ENCODE measurements around the gene PAM16.

The PAM16 gene

DNA sequence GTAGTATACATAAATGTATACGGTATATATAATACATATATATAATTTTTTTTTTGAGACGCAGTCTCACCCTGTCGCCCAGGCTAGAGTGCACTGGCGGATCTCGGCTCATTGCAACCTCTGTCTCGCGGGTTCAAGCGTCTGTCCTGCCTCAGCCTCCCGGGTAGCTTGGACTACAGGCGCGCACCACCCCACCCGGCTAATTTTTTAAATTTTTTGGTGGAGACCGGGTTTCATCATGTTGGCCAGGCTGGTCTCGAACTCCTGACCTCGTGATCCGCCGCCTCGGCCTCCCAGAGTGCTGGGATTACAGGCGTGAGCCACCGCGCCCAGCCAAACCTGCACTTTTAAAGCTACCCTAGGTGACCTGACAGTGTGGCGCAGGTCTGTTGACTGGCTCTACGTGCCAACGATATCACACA is 745 bp downstream of the PAM16 start:
- Histone ChIP-seq H3K27me3 (replicated peaks in 2 of 5; ENCODE audit: control insufficient read depth in 4 of 5, insufficient read depth in 5 of 5, low read length in 4 of 5) (no peaks in the 10 kb centered on the region), H3K4me1 (ENCODE audit: control extremely low read depth in 1 of 4, control insufficient read depth in 4 of 4, insufficient read depth in 4 of 4, low read length in 3 of 4) (peaks cover 0 to 15% (median 11%) of the 10 kb centered on the region in 4 experiments), H3K4me3 (ENCODE audit: control insufficient read depth in 1 of 7, extremely low read depth in 1 of 7, insufficient read depth in 4 of 7, low read depth in 2 of 7, low read length in 6 of 7) (peak overlapping the region; percentile 48 to 99 (median 82)), H3K27ac (ENCODE audit: insufficient read depth in 1 of 2, low read depth in 1 of 2, low read length in 2 of 2, poor library complexity in 1 of 2, severe bottlenecking in 2 of 2) (peak overlapping the region; percentile 43 to 83), H3K36me3 (ENCODE audit: control insufficient read depth in 4 of 4, insufficient read depth in 4 of 4, low read length in 3 of 4) (peaks cover 2 to 28% (median 19%) of the 10 kb centered on the region in 4 experiments), H3K9me3 (ENCODE audit: control extremely low read depth in 1 of 5, control insufficient read depth in 4 of 5, insufficient read depth in 2 of 5, low read depth in 1 of 5, low read length in 4 of 5) (no peaks in the 10 kb centered on the region)
- WGBS (ENCODE audit: insufficient coverage) = 31% methylated on average over 21 of the region's 24 CpGs
- ChIA-PET CTCF (interaction anchor here (0.9 to 2.2 kb wide), 10 partner anchors 9 to 59 kb away, joined by 3 to 5 read pairs (median 4); no protein-coding TSS in a partner anchor), POLR2A (interaction anchor here (0.6 to 1.5 kb wide), 4 partner anchors 12 to 190 kb away, joined by 3 to 5 read pairs (median 4); no protein-coding TSS in a partner anchor)
- no peak for DNase-seq

- H3K36me3 ChIP-seq (ENCODE audit: control insufficient read depth in 4 of 4, insufficient read depth in 4 of 4, low read length in 3 of 4) = peaks cover 2 to 28% (median 16%) of the 10 kb centered on the region in 4 experiments
- DNase-seq = no peak
- H3K27ac ChIP-seq (ENCODE audit: insufficient read depth in 1 of 2, low read depth in 1 of 2, low read length in 2 of 2, poor library complexity in 1 of 2, severe bottlenecking in 2 of 2) = no peak overlapping the region
- H3K9me3 ChIP-seq (ENCODE audit: control extremely low read depth in 1 of 5, control insufficient read depth in 4 of 5, insufficient read depth in 2 of 5, low read depth in 1 of 5, low read length in 4 of 5) = no peaks in the 10 kb centered on the region
- H3K27me3 ChIP-seq (replicated peaks in 2 of 5; ENCODE audit: control insufficient read depth in 4 of 5, insufficient read depth in 5 of 5, low read length in 4 of 5) = no peaks in the 10 kb centered on the region
- peaks cover 0 to 15% (median 11%) of the 10 kb centered on the region in 4 experiments for H3K4me1 ChIP-seq (ENCODE audit: control extremely low read depth in 1 of 4, control insufficient read depth in 4 of 4, insufficient read depth in 4 of 4, low read length in 3 of 4)
- 100% methylated on average over 1 of the region's 5 CpGs for WGBS (ENCODE audit: insufficient coverage)
- POLR2A ChIA-PET = interaction anchor here (0.7 kb wide), 1 partner anchor 33 kb away, joined by 4 read pairs; no protein-coding TSS in a partner anchor
- CTCF ChIA-PET = interaction anchor here (0.9 to 2.2 kb wide), 6 partner anchors 8 to 58 kb away, joined by 3 to 5 read pairs (median 4); no protein-coding TSS in a partner anchor
- no peak overlapping the region for H3K4me3 ChIP-seq (ENCODE audit: control insufficient read depth in 1 of 7, extremely low read depth in 1 of 7, insufficient read depth in 4 of 7, low read depth in 2 of 7, low read length in 6 of 7)
Measured at GRCh38 chr16:4349332-4349731, 1.8 kb downstream of the PAM16 start.

- Histone ChIP-seq H3K27ac (ENCODE audit: insufficient read depth in 1 of 2, low read depth in 1 of 2, low read length in 2 of 2, poor library complexity in 1 of 2, severe bottlenecking in 2 of 2) (no peak overlapping the region), H3K36me3 (ENCODE audit: control insufficient read depth in 4 of 4, insufficient read depth in 4 of 4, low read length in 3 of 4) (peaks cover 2 to 30% (median 15%) of the 10 kb centered on the region in 4 experiments), H3K4me1 (ENCODE audit: control extremely low read depth in 1 of 4, control insufficient read depth in 4 of 4, insufficient read depth in 4 of 4, low read length in 3 of 4) (peaks cover 0 to 15% (median 11%) of the 10 kb centered on the region in 4 experiments), H3K9me3 (ENCODE audit: control extremely low read depth in 1 of 5, control insufficient read depth in 4 of 5, insufficient read depth in 2 of 5, low read depth in 1 of 5, low read length in 4 of 5) (no peaks in the 10 kb centered on the region), H3K27me3 (replicated peaks in 2 of 5; ENCODE audit: control insufficient read depth in 4 of 5, insufficient read depth in 5 of 5, low read length in 4 of 5) (no peaks in the 10 kb centered on the region), H3K4me3 (ENCODE audit: control insufficient read depth in 1 of 7, extremely low read depth in 1 of 7, insufficient read depth in 4 of 7, low read depth in 2 of 7, low read length in 6 of 7) (no peak overlapping the region)
- peak in 1 of 3 donors; percentile 26 for DNase-seq
- POLR2A ChIA-PET = no interaction called here
- WGBS (ENCODE audit: insufficient coverage) = 97% methylated on average over 11 of the region's 17 CpGs
- CTCF ChIA-PET = interaction anchor here (0.6 to 1.5 kb wide), 4 partner anchors 9 to 389 kb away, joined by 3 to 5 read pairs (median 4); no protein-coding TSS in a partner anchor
Measured at GRCh38 chr16:4347765-4348509, 3.2 kb downstream of the PAM16 start.

DNA sequence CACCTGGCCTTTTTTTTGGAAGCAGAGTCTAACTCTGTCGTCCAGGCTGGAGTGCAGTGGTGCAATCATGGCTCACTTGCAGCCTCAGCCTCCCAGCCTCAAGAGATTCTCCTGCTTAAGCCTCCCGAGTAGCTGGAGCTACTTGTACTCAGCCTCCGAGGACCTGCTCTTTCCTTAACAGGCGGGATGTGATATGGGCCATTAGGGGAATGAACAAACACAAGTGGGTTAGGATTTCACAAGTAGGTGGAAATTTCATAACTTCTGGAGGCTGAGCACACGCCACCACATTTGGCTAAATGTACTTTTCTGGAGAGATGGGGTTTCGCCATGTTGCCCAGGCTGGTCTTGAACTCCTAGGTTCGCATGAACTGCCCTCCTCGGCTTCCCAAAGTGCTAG is 4.1 kb downstream of the PAM16 start:
- POLR2A ChIA-PET = no interaction called here
- no peak overlapping the region for H3K27ac ChIP-seq (ENCODE audit: insufficient read depth in 1 of 2, low read depth in 1 of 2, low read length in 2 of 2, poor library complexity in 1 of 2, severe bottlenecking in 2 of 2)
- CTCF ChIA-PET = interaction anchor here (1.0 to 1.5 kb wide), 3 partner anchors 8 to 15 kb away, joined by 3 to 5 read pairs (median 4); no protein-coding TSS in a partner anchor
- H3K4me1 ChIP-seq (ENCODE audit: control extremely low read depth in 1 of 4, control insufficient read depth in 4 of 4, insufficient read depth in 4 of 4, low read length in 3 of 4) = peaks cover 0 to 15% (median 11%) of the 10 kb centered on the region in 4 experiments
- H3K27me3 ChIP-seq (replicated peaks in 2 of 5; ENCODE audit: control insufficient read depth in 4 of 5, insufficient read depth in 5 of 5, low read length in 4 of 5) = no peaks in the 10 kb centered on the region
- no peaks in the 10 kb centered on the region for H3K9me3 ChIP-seq (ENCODE audit: control extremely low read depth in 1 of 5, control insufficient read depth in 4 of 5, insufficient read depth in 2 of 5, low read depth in 1 of 5, low read length in 4 of 5)
- peaks cover 2 to 32% (median 15%) of the 10 kb centered on the region in 4 experiments for H3K36me3 ChIP-seq (ENCODE audit: control insufficient read depth in 4 of 4, insufficient read depth in 4 of 4, low read length in 3 of 4)
- no peak for DNase-seq
- no peak overlapping the region for H3K4me3 ChIP-seq (ENCODE audit: control insufficient read depth in 1 of 7, extremely low read depth in 1 of 7, insufficient read depth in 4 of 7, low read depth in 2 of 7, low read length in 6 of 7)
- 97% methylated on average over 8 of the region's 8 CpGs for WGBS (ENCODE audit: insufficient coverage)

DNA sequence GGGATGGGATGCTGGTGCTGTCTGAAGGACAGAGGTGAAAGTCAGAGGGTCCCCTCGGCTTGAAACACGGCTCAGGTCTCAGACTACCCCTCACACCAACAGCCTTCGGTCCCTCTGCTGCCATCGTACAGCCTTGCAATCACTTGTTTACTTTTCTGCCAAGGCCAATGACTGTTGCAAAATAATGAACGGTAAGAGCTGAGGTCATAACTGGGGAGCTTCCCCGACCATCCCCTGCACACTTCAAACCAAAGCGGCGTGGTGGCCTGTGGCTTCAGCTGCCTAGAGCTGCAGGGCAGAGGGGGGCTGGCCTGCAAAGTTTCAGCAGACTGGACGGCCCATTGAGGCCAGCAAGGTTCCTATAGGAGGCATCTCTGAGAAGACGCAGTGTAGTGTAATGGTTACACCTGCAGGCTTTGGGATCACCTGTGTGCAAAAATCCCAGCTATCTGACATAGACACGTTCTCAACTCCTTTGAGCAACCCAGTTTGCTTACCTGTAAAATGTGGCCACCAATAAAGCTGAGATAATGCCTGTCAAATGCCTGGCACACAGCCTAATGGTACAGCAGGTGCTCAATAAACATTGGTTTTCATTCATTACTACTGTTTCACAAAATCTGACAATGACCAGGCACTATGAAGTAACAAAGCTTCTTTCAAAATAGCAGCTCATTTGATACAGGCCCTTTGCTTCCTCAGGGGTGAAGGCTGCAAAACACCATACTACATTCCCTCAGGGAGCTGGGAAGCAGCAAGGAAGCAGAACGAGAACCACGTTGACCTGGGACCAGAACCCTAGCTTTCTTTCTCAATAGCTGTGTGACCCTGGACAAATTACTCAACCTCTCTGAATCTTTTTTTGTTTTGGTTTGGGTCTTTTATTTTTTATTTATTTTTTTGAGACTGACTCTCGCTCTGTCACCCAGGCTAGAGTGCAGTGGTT is 5.0 kb downstream of the PAM16 start:
- POLR2A ChIA-PET = interaction anchor here (1.0 to 1.1 kb wide), 2 partner anchors 13 to 130 kb away, joined by 3 read pairs; partner anchors contain the start of gene HMOX2
- Histone ChIP-seq H3K36me3 (ENCODE audit: control insufficient read depth in 4 of 4, insufficient read depth in 4 of 4, low read length in 3 of 4) (peaks cover 2 to 41% (median 18%) of the 10 kb centered on the region in 4 experiments), H3K27me3 (replicated peaks in 2 of 5; ENCODE audit: control insufficient read depth in 4 of 5, insufficient read depth in 5 of 5, low read length in 4 of 5) (no peaks in the 10 kb centered on the region), H3K4me1 (ENCODE audit: control extremely low read depth in 1 of 4, control insufficient read depth in 4 of 4, insufficient read depth in 4 of 4, low read length in 3 of 4) (peaks cover 0 to 11% (median 7%) of the 10 kb centered on the region in 4 experiments), H3K9me3 (ENCODE audit: control extremely low read depth in 1 of 5, control insufficient read depth in 4 of 5, insufficient read depth in 2 of 5, low read depth in 1 of 5, low read length in 4 of 5) (no peaks in the 10 kb centered on the region), H3K4me3 (ENCODE audit: control insufficient read depth in 1 of 7, extremely low read depth in 1 of 7, insufficient read depth in 4 of 7, low read depth in 2 of 7, low read length in 6 of 7) (peak overlapping the region in 1 of 7 experiments; percentile 23), H3K27ac (ENCODE audit: insufficient read depth in 1 of 2, low read depth in 1 of 2, low read length in 2 of 2, poor library complexity in 1 of 2, severe bottlenecking in 2 of 2) (no peak overlapping the region)
- WGBS (ENCODE audit: insufficient coverage) = 86% methylated on average over 12 of the region's 14 CpGs
- CTCF ChIA-PET = interaction anchor here (0.7 kb wide), 1 partner anchor 36 kb away, joined by 3 read pairs; no protein-coding TSS in a partner anchor
- DNase-seq = no peak

- no peaks in the 10 kb centered on the region for H3K27me3 ChIP-seq (replicated peaks in 2 of 5; ENCODE audit: control insufficient read depth in 4 of 5, insufficient read depth in 5 of 5, low read length in 4 of 5)
- no peak for DNase-seq
- peaks cover 3 to 50% (median 24%) of the 10 kb centered on the region in 4 experiments for H3K36me3 ChIP-seq (ENCODE audit: control insufficient read depth in 4 of 4, insufficient read depth in 4 of 4, low read length in 3 of 4)
- 95% methylated on average over 26 of the region's 26 CpGs for WGBS (ENCODE audit: insufficient coverage)
- CTCF ChIA-PET = no interaction called here
- POLR2A ChIA-PET = interaction anchor here (1.1 kb wide), 1 partner anchor 12 kb away, joined by 3 read pairs; no protein-coding TSS in a partner anchor
- H3K27ac ChIP-seq (ENCODE audit: insufficient read depth in 1 of 2, low read depth in 1 of 2, low read length in 2 of 2, poor library complexity in 1 of 2, severe bottlenecking in 2 of 2) = no peak overlapping the region
- H3K9me3 ChIP-seq (ENCODE audit: control extremely low read depth in 1 of 5, control insufficient read depth in 4 of 5, insufficient read depth in 2 of 5, low read depth in 1 of 5, low read length in 4 of 5) = no peaks in the 10 kb centered on the region
- H3K4me1 ChIP-seq (ENCODE audit: control extremely low read depth in 1 of 4, control insufficient read depth in 4 of 4, insufficient read depth in 4 of 4, low read length in 3 of 4) = peaks cover 0 to 11% (median 4%) of the 10 kb centered on the region in 4 experiments
- peak overlapping the region in 1 of 7 experiments; percentile 23 for H3K4me3 ChIP-seq (ENCODE audit: control insufficient read depth in 1 of 7, extremely low read depth in 1 of 7, insufficient read depth in 4 of 7, low read depth in 2 of 7, low read length in 6 of 7)
Measured at GRCh38 chr16:4344983-4345835, 5.9 kb downstream of the PAM16 start.
